ENCODE data around the gene ARPC1A.

The ARPC1A gene

DNA sequence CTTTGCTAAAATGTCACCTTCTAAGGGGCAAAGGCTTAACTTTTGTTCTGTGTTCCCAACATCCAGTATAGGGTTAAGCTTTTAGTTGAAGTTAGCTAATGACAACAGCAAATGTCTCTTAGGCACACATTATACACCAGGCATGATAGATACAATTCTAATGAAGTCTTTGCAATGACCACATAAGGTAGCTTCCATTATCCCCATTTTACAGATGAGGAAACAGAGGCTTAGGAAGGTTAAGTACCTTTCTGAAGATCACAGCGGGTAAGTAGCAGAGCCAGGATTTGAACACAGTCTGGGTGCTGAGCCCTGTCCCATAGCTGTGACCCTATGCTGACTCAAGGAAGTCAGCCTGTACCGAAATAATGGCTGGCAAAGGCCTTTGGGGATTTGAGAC is 84.9 kb downstream of the ARPC1A start:
- DNase-seq (ENCODE audit: low read depth): no peak

- DNase-seq (ENCODE audit: low read depth): peak; percentile 44
Measured at GRCh38 chr7:99415513-99416127, 89.9 kb downstream of the ARPC1A start.

All from stromal cell of bone marrow (primary cell).